Ishikawa (cell line): ENCODE measurements around the gene HDAC9.

Source experiments
- CEBPB ChIP-seq: IDR thresholded peaks from 2 replicates; pipeline ENCODE4 v1.6.1; 2012
- CREB1 ChIP-seq: IDR thresholded peaks from 2 replicates; pipeline ENCODE4 v1.6.1; 2012; ENCODE audit warnings: low read depth
- EP300 ChIP-seq: IDR thresholded peaks from 2 replicates; pipeline ENCODE4 v1.6.1; 2012; ENCODE audit warnings: borderline replicate concordance
- FOXM1 ChIP-seq: IDR thresholded peaks from 2 replicates; pipeline ENCODE4 v1.6.1; 2012; ENCODE audit warnings: low read depth, borderline replicate concordance
- NFIC ChIP-seq: IDR thresholded peaks from 2 replicates; pipeline ENCODE4 v1.6.1; 2012
- RAD21 ChIP-seq: IDR thresholded peaks from 2 replicates; pipeline ENCODE4 v1.6.1; 2012; ENCODE audit warnings: low read depth
- TAF1 ChIP-seq: IDR thresholded peaks from 2 replicates; pipeline ENCODE4 v1.6.1; 2012; ENCODE audit warnings: low read depth, mild to moderate bottlenecking
- TF ChIP-seq, protein P1 (sequence below): IDR thresholded peaks from 2 replicates; pipeline ENCODE4 v1.6.1; 2012; ENCODE audit warnings: low read depth, mild to moderate bottlenecking
- TF ChIP-seq, protein P2 (sequence below): IDR thresholded peaks from 2 replicates; pipeline ENCODE4 v1.6.1; 2012

DNA sequence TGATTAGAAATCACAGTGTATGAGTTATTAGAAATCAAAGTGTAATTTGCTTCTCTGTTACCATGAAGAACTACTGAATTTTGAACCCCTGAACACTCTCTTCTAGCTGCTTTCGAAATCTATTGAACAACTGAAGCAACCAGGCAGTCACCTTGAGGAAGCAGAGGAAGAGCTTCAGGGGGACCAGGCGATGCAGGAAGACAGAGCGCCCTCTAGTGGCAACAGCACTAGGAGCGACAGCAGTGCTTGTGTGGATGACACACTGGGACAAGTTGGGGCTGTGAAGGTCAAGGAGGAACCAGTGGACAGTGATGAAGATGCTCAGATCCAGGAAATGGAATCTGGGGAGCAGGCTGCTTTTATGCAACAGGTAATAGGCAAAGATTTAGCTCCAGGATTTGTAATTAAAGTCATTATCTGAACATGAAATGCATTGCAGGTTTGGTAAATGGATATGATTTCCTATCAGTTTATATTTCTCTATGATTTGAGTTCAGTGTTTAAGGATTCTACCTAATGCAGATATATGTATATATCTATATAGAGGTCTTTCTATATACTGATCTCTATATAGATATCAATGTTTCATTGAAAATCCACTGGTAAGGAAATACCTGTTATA lies 170.7 kb downstream of the HDAC9 start:
- no peak for TF ChIP-seq EP300
- TF ChIP-seq NFIC = no peak
- TF ChIP-seq CEBPB = 0 out of 2 replicates have a peak, but pooled peaks have one; percentile 3
- peak; percentile 77 for TF ChIP-seq RAD21
- TF ChIP-seq TAF1 = no peak
- TF ChIP-seq, protein P1, sequence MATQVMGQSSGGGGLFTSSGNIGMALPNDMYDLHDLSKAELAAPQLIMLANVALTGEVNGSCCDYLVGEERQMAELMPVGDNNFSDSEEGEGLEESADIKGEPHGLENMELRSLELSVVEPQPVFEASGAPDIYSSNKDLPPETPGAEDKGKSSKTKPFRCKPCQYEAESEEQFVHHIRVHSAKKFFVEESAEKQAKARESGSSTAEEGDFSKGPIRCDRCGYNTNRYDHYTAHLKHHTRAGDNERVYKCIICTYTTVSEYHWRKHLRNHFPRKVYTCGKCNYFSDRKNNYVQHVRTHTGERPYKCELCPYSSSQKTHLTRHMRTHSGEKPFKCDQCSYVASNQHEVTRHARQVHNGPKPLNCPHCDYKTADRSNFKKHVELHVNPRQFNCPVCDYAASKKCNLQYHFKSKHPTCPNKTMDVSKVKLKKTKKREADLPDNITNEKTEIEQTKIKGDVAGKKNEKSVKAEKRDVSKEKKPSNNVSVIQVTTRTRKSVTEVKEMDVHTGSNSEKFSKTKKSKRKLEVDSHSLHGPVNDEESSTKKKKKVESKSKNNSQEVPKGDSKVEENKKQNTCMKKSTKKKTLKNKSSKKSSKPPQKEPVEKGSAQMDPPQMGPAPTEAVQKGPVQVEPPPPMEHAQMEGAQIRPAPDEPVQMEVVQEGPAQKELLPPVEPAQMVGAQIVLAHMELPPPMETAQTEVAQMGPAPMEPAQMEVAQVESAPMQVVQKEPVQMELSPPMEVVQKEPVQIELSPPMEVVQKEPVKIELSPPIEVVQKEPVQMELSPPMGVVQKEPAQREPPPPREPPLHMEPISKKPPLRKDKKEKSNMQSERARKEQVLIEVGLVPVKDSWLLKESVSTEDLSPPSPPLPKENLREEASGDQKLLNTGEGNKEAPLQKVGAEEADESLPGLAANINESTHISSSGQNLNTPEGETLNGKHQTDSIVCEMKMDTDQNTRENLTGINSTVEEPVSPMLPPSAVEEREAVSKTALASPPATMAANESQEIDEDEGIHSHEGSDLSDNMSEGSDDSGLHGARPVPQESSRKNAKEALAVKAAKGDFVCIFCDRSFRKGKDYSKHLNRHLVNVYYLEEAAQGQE = no peak
- TF ChIP-seq, protein P2, sequence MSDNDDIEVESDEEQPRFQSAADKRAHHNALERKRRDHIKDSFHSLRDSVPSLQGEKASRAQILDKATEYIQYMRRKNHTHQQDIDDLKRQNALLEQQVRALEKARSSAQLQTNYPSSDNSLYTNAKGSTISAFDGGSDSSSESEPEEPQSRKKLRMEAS = no peak
- TF ChIP-seq CREB1 = no peak
- no peak for TF ChIP-seq FOXM1
